GM12875 (cell line): ENCODE measurements around the gene SCD5.

Experiments used
- H3K4me3 ChIP-seq: one replicate; pipeline ENCODE4 v1.5.1; 2011; ENCODE audit warnings: low read depth, low read length, control low read depth
- CTCF ChIP-seq: IDR thresholded peaks from 2 replicates; pipeline ENCODE4 v1.5.1; 2011; ENCODE audit warnings: low read depth, mild to moderate bottlenecking, control low read depth, inconsistent platforms, low read length, moderate library complexity, borderline replicate concordance; ENCODE audit not compliant: insufficient read depth

The SCD5 gene

GRCh38 chr4:82579932-82580331, 218.7 kb downstream of the SCD5 start:
- TF ChIP-seq CTCF = no peak
- no peak overlapping the region for H3K4me3 ChIP-seq
